HepG2 (cell line): ENCODE data around the gene TBC1D1. TPM values are rescaled to one million over a fixed set of nuclear protein-coding genes. Genes with fewer than 3 reads are reported as not detected.

Source experiments
- AKAP8 ChIP-seq: sonication (generic); formaldehyde crosslinking; IDR thresholded peaks from 2 replicates; pipeline ENCODE4 v1.5.1; 2020; ENCODE audit warnings: mild to moderate bottlenecking, missing genetic modification reagents
- BRD4 ChIP-seq: sonication (generic); formaldehyde crosslinking; IDR thresholded peaks from 2 replicates; pipeline ENCODE4 v1.4.0; 2020; ENCODE audit warnings: missing genetic modification reagents
- ELK4 ChIP-seq: sonication (generic); formaldehyde crosslinking; IDR thresholded peaks from 2 replicates; pipeline ENCODE4 v1.9.0; 2021; ENCODE audit warnings: missing genetic modification reagents, borderline replicate concordance
- FOXK1 ChIP-seq: sonication (generic); formaldehyde crosslinking; IDR thresholded peaks from 2 replicates; pipeline ENCODE4 v1.4.0; 2020; ENCODE audit warnings: low read depth, missing genetic modification reagents, borderline replicate concordance
- GABPB1 ChIP-seq: IDR thresholded peaks from 2 replicates; pipeline ENCODE4 v1.6.1; 2016; ENCODE audit warnings: mild to moderate bottlenecking, missing genetic modification reagents, moderate library complexity, missing compliant biosample characterization
- HDAC1 ChIP-seq: sonication (generic); formaldehyde crosslinking; IDR thresholded peaks from 2 replicates; pipeline ENCODE4 v1.5.1; 2020; ENCODE audit warnings: mild to moderate bottlenecking, missing genetic modification reagents
- MAFF ChIP-seq: IDR thresholded peaks from 2 replicates; pipeline ENCODE4 v1.6.1; 2011; ENCODE audit warnings: low read depth, low read length, improper control_type of control experiment
- MXD3 ChIP-seq: IDR thresholded peaks from 2 replicates; pipeline ENCODE4 v1.6.1; 2016; ENCODE audit warnings: mild to moderate bottlenecking, missing biosample characterization, missing genetic modification reagents
- NFKB2 ChIP-seq: sonication (generic); formaldehyde crosslinking; IDR thresholded peaks from 2 replicates; pipeline ENCODE4 v1.4.0; 2020; ENCODE audit warnings: missing genetic modification reagents, borderline replicate concordance
- NR2F2 ChIP-seq: IDR thresholded peaks from 2 replicates; pipeline ENCODE4 v1.6.1; 2012; ENCODE audit warnings: low read depth, inconsistent platforms, borderline replicate concordance
- PHF20 ChIP-seq: sonication (generic); formaldehyde crosslinking; IDR thresholded peaks from 2 replicates; pipeline ENCODE4 v1.5.0; 2020; ENCODE audit warnings: mild to moderate bottlenecking, missing genetic modification reagents
- TCF12 ChIP-seq, 2 experiments: fragments of 450-650 bp in 1 of 2; sonication (generic) in 1 of 2; formaldehyde crosslinking in 1 of 2; IDR thresholded peaks; 2 replicates each; pipeline versions ENCODE4 v1.6.1 to v1.8.0; 2017 to 2022; ENCODE audit warnings: antibody characterized with exemption in 1 of 2, mild to moderate bottlenecking in 1 of 2, missing genetic modification reagents in 1 of 2, moderate library complexity in 1 of 2
- TRIM24 ChIP-seq: sonication (generic); formaldehyde crosslinking; IDR thresholded peaks from 2 replicates; pipeline ENCODE4 v1.8.0; 2022; ENCODE audit warnings: mild to moderate bottlenecking, missing genetic modification reagents
- ZGPAT ChIP-seq: IDR thresholded peaks from 2 replicates; pipeline ENCODE4 v1.6.1; 2016; ENCODE audit warnings: mild to moderate bottlenecking
- ZMAT5 ChIP-seq: sonication (generic); formaldehyde crosslinking; IDR thresholded peaks from 2 replicates; pipeline ENCODE4 v1.5.0; 2020; ENCODE audit warnings: mild to moderate bottlenecking, low read depth, missing genetic modification reagents, borderline replicate concordance
- ZMYM3 ChIP-seq: sonication (generic); formaldehyde crosslinking; IDR thresholded peaks from 2 replicates; pipeline ENCODE4 v1.5.1; 2020; ENCODE audit warnings: mild to moderate bottlenecking, missing genetic modification reagents
- ZNF225 ChIP-seq: sonication (generic); formaldehyde crosslinking; IDR thresholded peaks from 2 replicates; pipeline ENCODE4 v1.4.0; 2020; ENCODE audit warnings: mild to moderate bottlenecking, missing genetic modification reagents
- ZNF234 ChIP-seq: sonication (generic); formaldehyde crosslinking; conservative IDR thresholded peaks from 2 replicates; pipeline ENCODE4 v1.5.1; 2020; ENCODE audit warnings: mild to moderate bottlenecking, missing genetic modification reagents
- ZNF350 ChIP-seq: sonication (generic); formaldehyde crosslinking; IDR thresholded peaks from 2 replicates; pipeline ENCODE4 v1.4.0; 2020; ENCODE audit warnings: mild to moderate bottlenecking, low read depth, missing genetic modification reagents, borderline replicate concordance
- ZNF367 ChIP-seq: sonication (generic); formaldehyde crosslinking; IDR thresholded peaks from 2 replicates; pipeline ENCODE4 v1.4.0; 2020; ENCODE audit warnings: missing genetic modification reagents, borderline replicate concordance
- ZNF557 ChIP-seq: sonication (generic); formaldehyde crosslinking; IDR thresholded peaks from 2 replicates; pipeline ENCODE4 v1.4.0; 2020; ENCODE audit warnings: missing genetic modification reagents
- polyA plus RNA-seq, 8 experiments: library from polyadenylated mRNA; depleted of rRNA in 3 of 8; stranded (reverse) in 7 of 8; unstranded in 1 of 8; fragments of >200 nt; fragmentation: Illumina TruSeq in 4 of 8; extraction: Trizol in 4 of 8; gene quantifications; 2 replicates each; pipeline versions ENCODE4 v1.2.1 to v1.2.3, GENCODE V29; 2011 to 2016; ENCODE audit warnings: low read depth in 4 of 8, missing spikeins in 1 of 8, mixed read lengths in 1 of 8; ENCODE audit not compliant: insufficient read depth in 1 of 8
- total RNA-seq, 5 experiments: library from RNA; depleted of rRNA; stranded (reverse); fragments of >200 nt; fragmentation: Illumina TruSeq; extraction: Trizol; gene quantifications; 2 replicates each; pipeline ENCODE4 v1.2.3, GENCODE V29; 2016; ENCODE audit warnings: low read depth in 1 of 5
- TF ChIP-seq, protein P1 (sequence below): sonication (generic); formaldehyde crosslinking; IDR thresholded peaks from 2 replicates; pipeline ENCODE4 v1.5.1; 2020; ENCODE audit warnings: missing genetic modification reagents, mild to moderate bottlenecking, borderline replicate concordance
- TF ChIP-seq, protein P2 (sequence below): IDR thresholded peaks from 2 replicates; pipeline ENCODE4 v1.6.1; 2018; ENCODE audit warnings: missing genetic modification reagents, mild to moderate bottlenecking, missing compliant biosample characterization

Gene TBC1D1
- total and polyA plus RNA-seq, 2 of the 13 experiments (the other 11 are each of a cell fraction or from before 2014, with no cell fraction given) = 37.3 to 62.8 TPM

GRCh38 chr4:38132843-38133662 is 242.2 kb downstream of the TBC1D1 start (continued):
- TF ChIP-seq, protein P1, sequence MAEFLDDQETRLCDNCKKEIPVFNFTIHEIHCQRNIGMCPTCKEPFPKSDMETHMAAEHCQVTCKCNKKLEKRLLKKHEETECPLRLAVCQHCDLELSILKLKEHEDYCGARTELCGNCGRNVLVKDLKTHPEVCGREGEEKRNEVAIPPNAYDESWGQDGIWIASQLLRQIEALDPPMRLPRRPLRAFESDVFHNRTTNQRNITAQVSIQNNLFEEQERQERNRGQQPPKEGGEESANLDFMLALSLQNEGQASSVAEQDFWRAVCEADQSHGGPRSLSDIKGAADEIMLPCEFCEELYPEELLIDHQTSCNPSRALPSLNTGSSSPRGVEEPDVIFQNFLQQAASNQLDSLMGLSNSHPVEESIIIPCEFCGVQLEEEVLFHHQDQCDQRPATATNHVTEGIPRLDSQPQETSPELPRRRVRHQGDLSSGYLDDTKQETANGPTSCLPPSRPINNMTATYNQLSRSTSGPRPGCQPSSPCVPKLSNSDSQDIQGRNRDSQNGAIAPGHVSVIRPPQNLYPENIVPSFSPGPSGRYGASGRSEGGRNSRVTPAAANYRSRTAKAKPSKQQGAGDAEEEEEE = no peak
- peak; percentile 100 for TF ChIP-seq NR2F2
- no peak for TF ChIP-seq ZNF350 (CRISPR knock-in tag)
- peak; percentile 97 for TF ChIP-seq FOXK1 (CRISPR knock-in tag)
- TF ChIP-seq ZNF225 (CRISPR knock-in tag) = no peak
- 0 out of 2 replicates have a peak, but pooled peaks have one; percentile 26 for TF ChIP-seq ZNF557 (CRISPR knock-in tag)
- TF ChIP-seq ZNF367 (CRISPR knock-in tag) = no peak
- no peak for TF ChIP-seq ELK4
- peak; percentile 86; the same call in 1 of the 2 replicates for TF ChIP-seq AKAP8
- TF ChIP-seq ZGPAT (CRISPR knock-in tag) = peak; percentile 99
- peak; percentile 88 for TF ChIP-seq HDAC1 (CRISPR knock-in tag)
- no peak for TF ChIP-seq PHF20 (CRISPR knock-in tag)
- no peak; the same call in 1 of the 2 replicates for TF ChIP-seq MAFF
- TF ChIP-seq NFKB2 (CRISPR knock-in tag) = no peak
- peak; percentile 64; the same call in 1 of the 2 replicates for TF ChIP-seq TRIM24 (CRISPR knock-in tag)
- TF ChIP-seq, protein P2, sequence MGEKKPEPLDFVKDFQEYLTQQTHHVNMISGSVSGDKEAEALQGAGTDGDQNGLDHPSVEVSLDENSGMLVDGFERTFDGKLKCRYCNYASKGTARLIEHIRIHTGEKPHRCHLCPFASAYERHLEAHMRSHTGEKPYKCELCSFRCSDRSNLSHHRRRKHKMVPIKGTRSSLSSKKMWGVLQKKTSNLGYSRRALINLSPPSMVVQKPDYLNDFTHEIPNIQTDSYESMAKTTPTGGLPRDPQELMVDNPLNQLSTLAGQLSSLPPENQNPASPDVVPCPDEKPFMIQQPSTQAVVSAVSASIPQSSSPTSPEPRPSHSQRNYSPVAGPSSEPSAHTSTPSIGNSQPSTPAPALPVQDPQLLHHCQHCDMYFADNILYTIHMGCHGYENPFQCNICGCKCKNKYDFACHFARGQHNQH (CRISPR knock-in tag) = peak; percentile 97
- peak; percentile 81; the same call in 1 of the 2 replicates for TF ChIP-seq BRD4 (CRISPR knock-in tag)
- TF ChIP-seq ZMAT5 = no peak
- no peak; the same call in 1 of the 2 replicates for TF ChIP-seq GABPB1 (CRISPR knock-in tag)
- TF ChIP-seq ZNF234 (CRISPR knock-in tag) = no peak
- no peak for TF ChIP-seq TCF12 (IDR thresholded peaks at IDR 0.05)
- peak; percentile 99 for TF ChIP-seq TCF12 (CRISPR knock-in tag; IDR thresholded peaks at IDR 0.05)
- peak; percentile 65; the same call in 1 of the 2 replicates for TF ChIP-seq ZMYM3 (CRISPR knock-in tag)
- TF ChIP-seq MXD3 = no peak
